Liver (tissue), 3 donors: ENCODE results near the gene BOLL.

ENCODE experiments used
- ATF3 ChIP-seq: IDR thresholded peaks from 2 replicates; pipeline ENCODE4 v1.6.1; 2016; ENCODE audit warnings: antibody characterized with exemption
- CTCF ChIP-seq: fragments of 150-350 bp; IDR thresholded peaks from 2 replicates; pipeline ENCODE4 v1.5.1; 2017; ENCODE audit warnings: improper control_type of control experiment, low read depth, low read length; ENCODE audit not compliant: missing input control
- EGR1 ChIP-seq, 2 donors: IDR thresholded peaks; 2 replicates each; pipeline ENCODE4 v1.6.1; 2016 to 2018; ENCODE audit warnings: antibody characterized with exemption in 2 of 2, low read depth in 2 of 2
- FOXA1 ChIP-seq: IDR thresholded peaks from 2 replicates; pipeline ENCODE4 v1.6.1; 2016; ENCODE audit warnings: antibody characterized with exemption
- GABPA ChIP-seq, 2 donors: IDR thresholded peaks in 1 of 2; conservative IDR thresholded peaks in 1 of 2; 2 replicates each; pipeline ENCODE4 v1.6.1; 2016; ENCODE audit warnings: antibody characterized with exemption in 2 of 2, mild to moderate bottlenecking in 1 of 2, moderate library complexity in 1 of 2
- JUND ChIP-seq, 2 donors: IDR thresholded peaks; 2 replicates each; pipeline ENCODE4 v1.6.1; 2016; ENCODE audit warnings: antibody characterized with exemption in 2 of 2
- MAX ChIP-seq: IDR thresholded peaks from 2 replicates; pipeline ENCODE4 v1.6.1; 2016; ENCODE audit warnings: antibody characterized with exemption
- RAD21 ChIP-seq, 2 donors: IDR thresholded peaks; 2 replicates each; pipeline ENCODE4 v1.6.1; 2016; ENCODE audit warnings: antibody characterized with exemption in 2 of 2, mild to moderate bottlenecking in 2 of 2
- REST ChIP-seq: IDR thresholded peaks from 2 replicates; pipeline ENCODE4 v1.6.1; 2016; ENCODE audit warnings: antibody characterized with exemption, mild to moderate bottlenecking
- YY1 ChIP-seq: IDR thresholded peaks from 2 replicates; pipeline ENCODE4 v1.6.1; 2016; ENCODE audit warnings: antibody characterized with exemption, mild to moderate bottlenecking
- donor health status: healthy.
- donor health status: healthy.

DNA sequence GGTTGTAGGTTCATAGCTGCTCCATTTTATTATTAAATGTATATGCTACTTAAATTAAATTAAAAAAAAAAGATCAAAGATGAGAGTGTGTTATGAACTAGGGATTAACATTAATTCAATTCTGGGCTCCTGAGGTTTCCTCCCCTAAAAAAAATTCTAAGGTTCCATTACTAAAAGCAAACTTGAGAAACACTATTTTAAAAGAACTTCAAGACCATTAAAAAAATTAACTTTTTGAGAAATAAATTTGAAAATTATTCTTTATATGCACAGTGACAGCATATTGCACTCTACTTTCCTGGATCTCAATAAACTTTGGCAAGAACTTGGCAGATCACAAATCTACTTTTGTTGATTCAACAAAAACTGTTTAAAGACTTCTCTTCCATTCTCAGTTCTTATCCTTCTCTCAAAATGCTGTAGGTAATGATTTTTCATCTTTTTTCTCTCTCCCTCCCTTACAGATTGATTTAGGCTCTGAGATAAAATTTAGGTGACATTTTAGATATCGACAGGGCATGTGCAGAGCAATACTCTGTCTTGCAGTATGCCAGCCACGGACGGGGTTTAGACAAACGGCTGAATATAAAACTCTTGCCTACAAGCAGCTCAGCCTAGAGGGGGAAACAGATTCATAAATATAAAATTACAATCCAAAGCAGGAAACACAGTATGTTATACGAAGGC, 80.5 kb downstream of the BOLL start:
- TF ChIP-seq CTCF (no peak), RAD21 (IDR thresholded peaks at IDR 0.05) (no peak), GABPA (IDR thresholded peaks at IDR 0.05 in 1 of 2, conservative IDR thresholded peaks at IDR 0.05 in 1 of 2) (no peak), MAX (no peak), YY1 (no peak), ATF3 (peak; percentile 24), JUND (IDR thresholded peaks at IDR 0.05) (no peak), REST (no peak), EGR1 (IDR thresholded peaks at IDR 0.05; ENCODE audit: low read depth in 2 of 2) (no peak), FOXA1 (no peak)
